Activated CD4-positive, alpha-beta memory T cell treated with anti-CD3 and anti-CD28 coated beads, Interleukin-2, amount 10 ng/mL, durations not matched to agents 7 days and 5 days (primary cell): Measurements from ENCODE around the gene CEACAM16. TPM values are rescaled to one million over a fixed set of nuclear protein-coding genes. Genes with fewer than 3 reads are reported as not detected.
"Not testable (repeated sequence)": the region's sequence is repeated elsewhere in the genome, so short reads cannot be mapped to it uniquely, and the experiment has no call there.

Source experiments
- CTCF ChIA-PET: fragments of 350-600 bp; sonication (Branson Sonifier 250); formaldehyde crosslinking; loops from one replicate; lab custom pipeline; 2021; ENCODE audit warnings: antibody characterized with exemption, inconsistent platforms; lab: Charles Lee
- POLR2A ChIA-PET: fragments of 350-600 bp; sonication (Branson Sonifier 250); formaldehyde crosslinking; loops from one replicate; lab custom pipeline; 2021; ENCODE audit warnings: antibody characterized with exemption; lab: Charles Lee
- DNase-seq: peaks from one replicate; pipeline ENCODE4 v3.0.0-alpha.2; 2020
- H3K27ac Mint-ChIP-seq: one replicate; pipeline ENCODE4 v1.8.0; 2021; ENCODE audit warnings: mild to moderate bottlenecking, mixed read lengths
- H3K27me3 Mint-ChIP-seq: one replicate; pipeline ENCODE4 v1.8.0; 2021; ENCODE audit warnings: mixed read lengths
- H3K36me3 Mint-ChIP-seq: one replicate; pipeline ENCODE4 v1.8.0; 2021; ENCODE audit warnings: low read depth, mixed read lengths
- H3K4me1 Mint-ChIP-seq: one replicate; pipeline ENCODE4 v1.8.0; 2021; ENCODE audit warnings: mixed read lengths
- H3K4me3 Mint-ChIP-seq: one replicate; pipeline ENCODE4 v1.8.0; 2021; ENCODE audit warnings: mild to moderate bottlenecking, mixed read lengths
- H3K9me3 Mint-ChIP-seq: one replicate; pipeline ENCODE4 v1.8.0; 2021; ENCODE audit warnings: mixed read lengths
- total RNA-seq, 2 experiments: library from RNA; stranded (reverse); gene quantifications; one replicate each; pipeline ENCODE4 v1.2.3, GENCODE V29; 2021

Gene CEACAM16
- total RNA-seq, 2 experiments from 2014 or later = not detected

DNA sequence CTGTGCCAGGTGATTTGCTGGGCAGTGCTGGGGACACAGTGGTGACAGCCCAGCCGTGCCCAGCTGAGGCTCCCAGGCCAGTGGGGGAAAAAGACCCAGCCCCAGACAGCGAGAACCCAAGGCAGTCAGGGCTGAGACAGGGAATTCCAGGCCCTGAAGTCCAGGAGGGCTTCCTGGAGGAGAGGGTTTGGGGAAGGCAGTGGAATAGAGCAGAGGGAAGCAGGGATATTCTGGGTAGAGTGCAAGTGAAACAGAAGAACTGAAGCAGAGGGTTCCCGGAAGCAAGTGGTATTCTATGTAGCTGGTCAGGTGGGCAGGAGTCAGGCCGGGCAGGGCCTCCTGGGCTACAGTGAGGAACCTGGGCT lies 1.3 kb upstream of the CEACAM16 start:
- no peak overlapping the region for H3K27ac Mint-ChIP-seq
- CTCF ChIA-PET = no interaction called here
- H3K4me3 Mint-ChIP-seq = no peak overlapping the region
- DNase-seq = no peak
- no peaks in the 10 kb centered on the region for H3K36me3 Mint-ChIP-seq
- no peaks in the 10 kb centered on the region for H3K9me3 Mint-ChIP-seq
- POLR2A ChIA-PET = no interaction called here
- peaks cover 9% of the 10 kb centered on the region for H3K4me1 Mint-ChIP-seq
- peaks cover 7% of the 10 kb centered on the region for H3K27me3 Mint-ChIP-seq

DNA sequence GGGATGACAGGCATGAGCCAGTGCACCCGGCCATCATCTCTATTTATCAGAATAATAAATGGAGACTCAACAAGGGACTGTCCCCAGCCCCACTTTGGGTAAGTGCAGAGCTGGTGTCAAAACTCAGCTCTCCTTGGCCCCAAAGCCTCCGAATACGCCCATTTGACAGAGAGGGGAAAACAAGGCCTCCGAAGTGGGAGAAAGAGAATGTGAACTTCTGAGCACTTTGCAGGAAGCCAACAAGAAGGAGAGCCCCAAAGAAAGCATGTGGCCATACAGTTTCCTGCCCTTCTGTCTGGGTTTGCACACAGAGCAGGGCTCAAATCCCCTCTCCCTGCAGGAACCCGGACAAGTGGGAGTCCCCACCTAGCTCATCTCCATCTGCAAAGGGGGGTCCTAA lies 1.6 kb downstream of the CEACAM16 start:
- ChIA-PET CTCF (interaction anchor here (1.4 kb wide), 1 partner anchor 70 kb away, joined by 9 read pairs; no protein-coding TSS in a partner anchor), POLR2A (no interaction called here)
- H3K27ac Mint-ChIP-seq = no peak overlapping the region
- no peak for DNase-seq
- H3K4me3 Mint-ChIP-seq = no peak overlapping the region
- no peaks in the 10 kb centered on the region for H3K4me1 Mint-ChIP-seq
- H3K9me3 Mint-ChIP-seq = no peaks in the 10 kb centered on the region
- H3K36me3 Mint-ChIP-seq = no peaks in the 10 kb centered on the region
- peaks cover 2% of the 10 kb centered on the region for H3K27me3 Mint-ChIP-seq

DNA sequence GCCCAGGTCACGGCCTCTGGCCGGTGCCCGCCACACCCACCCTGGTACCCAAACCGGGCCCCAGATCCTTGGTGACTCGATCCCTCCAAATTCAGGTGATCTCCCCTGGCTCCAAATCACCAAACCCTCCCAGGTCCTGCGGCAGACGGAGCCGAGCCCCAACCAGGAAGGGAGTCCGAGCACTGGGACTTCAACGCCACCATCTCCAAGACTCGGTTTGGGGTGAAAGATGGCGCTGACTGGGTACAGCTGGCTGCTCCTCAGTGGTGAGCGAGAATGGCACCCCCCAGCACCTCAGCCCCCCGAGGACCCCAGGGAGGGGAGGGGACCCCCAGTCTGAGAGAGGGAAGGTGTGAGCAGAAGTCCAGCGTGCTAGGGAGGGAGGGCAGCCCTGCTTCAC lies 2.3 kb downstream of the CEACAM16 start:
- Mint-ChIP-seq H3K27ac (no peak overlapping the region), H3K4me3 (no peak overlapping the region), H3K9me3 (no peaks in the 10 kb centered on the region), H3K36me3 (no peaks in the 10 kb centered on the region), H3K27me3 (peaks cover 2% of the 10 kb centered on the region), H3K4me1 (no peaks in the 10 kb centered on the region)
- ChIA-PET POLR2A (no interaction called here), CTCF (no interaction called here)
- DNase-seq = no peak

DNA sequence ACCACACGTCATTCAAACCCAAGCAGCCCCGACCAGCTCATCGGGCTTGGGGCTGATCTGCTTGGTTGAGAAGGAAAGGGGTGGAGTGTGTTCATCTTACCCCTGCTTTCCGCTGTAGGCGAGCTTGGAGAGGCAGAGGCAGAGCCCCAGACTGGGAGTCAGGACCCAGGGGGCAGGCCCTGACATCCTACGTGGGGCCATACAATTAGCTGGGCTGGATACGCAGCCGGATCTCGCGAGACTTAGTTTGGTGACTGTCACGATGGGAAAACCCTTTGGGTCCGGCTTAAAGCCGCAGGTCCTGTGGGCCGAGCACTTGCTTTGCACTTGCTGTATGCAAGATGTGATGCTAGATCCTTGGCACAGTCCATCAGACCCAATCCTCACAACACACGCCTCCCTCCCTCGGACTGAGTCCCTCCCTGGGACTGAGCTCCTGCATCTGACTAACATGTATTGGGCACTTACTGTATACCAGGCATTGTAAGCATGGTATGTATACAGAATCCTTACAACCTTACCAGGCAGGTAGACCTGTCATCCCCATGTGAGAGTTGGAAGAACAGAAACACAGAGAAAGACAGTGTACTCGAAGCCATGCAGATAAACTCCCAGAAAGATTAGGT lies 3.7 kb downstream of the CEACAM16 start:
- Mint-ChIP-seq H3K27ac (no peak overlapping the region), H3K36me3 (no peaks in the 10 kb centered on the region), H3K4me1 (no peaks in the 10 kb centered on the region), H3K4me3 (no peak overlapping the region), H3K27me3 (peaks cover 2% of the 10 kb centered on the region), H3K9me3 (no peaks in the 10 kb centered on the region)
- DNase-seq = no peak
- CTCF ChIA-PET = interaction anchor here (1.2 kb wide), 1 partner anchor 14 kb away, joined by 3 read pairs; no protein-coding TSS in a partner anchor
- POLR2A ChIA-PET = no interaction called here

DNA sequence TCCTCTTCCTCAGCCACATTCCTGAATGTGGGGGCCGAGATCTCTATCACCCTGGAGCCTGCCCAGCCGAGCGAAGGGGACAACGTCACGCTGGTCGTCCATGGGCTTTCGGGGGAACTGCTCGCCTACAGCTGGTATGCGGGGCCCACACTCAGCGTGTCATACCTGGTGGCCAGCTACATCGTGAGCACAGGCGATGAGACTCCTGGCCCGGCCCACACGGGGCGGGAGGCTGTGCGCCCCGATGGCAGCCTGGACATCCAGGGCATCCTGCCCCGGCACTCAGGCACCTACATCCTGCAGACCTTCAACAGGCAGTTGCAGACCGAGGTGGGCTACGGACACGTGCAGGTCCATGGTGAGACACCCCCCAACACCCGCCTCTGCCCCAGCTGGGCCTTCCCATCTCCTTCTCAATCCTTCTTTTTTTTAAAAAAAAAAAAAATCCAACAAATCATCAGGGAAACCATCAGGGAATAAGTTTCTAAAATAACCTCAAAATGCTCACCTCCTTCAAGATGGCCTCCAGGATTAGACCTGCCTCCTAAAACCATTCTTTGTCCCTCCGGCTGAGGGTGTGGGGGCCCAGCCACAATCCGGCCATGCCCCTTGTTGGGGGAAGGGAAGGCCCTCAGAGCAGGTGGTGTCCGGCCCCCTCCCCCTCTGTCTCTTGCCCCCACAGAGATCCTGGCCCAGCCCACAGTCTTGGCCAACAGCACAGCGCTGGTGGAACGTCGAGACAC lies 4.6 kb downstream of the CEACAM16 start:
- ChIA-PET POLR2A (no interaction called here), CTCF (interaction anchor here (1.2 kb wide), 1 partner anchor 14 kb away, joined by 3 read pairs; no protein-coding TSS in a partner anchor)
- H3K4me3 Mint-ChIP-seq = no peak overlapping the region
- no peaks in the 10 kb centered on the region for H3K9me3 Mint-ChIP-seq
- H3K36me3 Mint-ChIP-seq = no peaks in the 10 kb centered on the region
- no peak overlapping the region for H3K27ac Mint-ChIP-seq
- no peaks in the 10 kb centered on the region for H3K4me1 Mint-ChIP-seq
- no peak for DNase-seq
- H3K27me3 Mint-ChIP-seq = peaks cover 2% of the 10 kb centered on the region

DNA sequence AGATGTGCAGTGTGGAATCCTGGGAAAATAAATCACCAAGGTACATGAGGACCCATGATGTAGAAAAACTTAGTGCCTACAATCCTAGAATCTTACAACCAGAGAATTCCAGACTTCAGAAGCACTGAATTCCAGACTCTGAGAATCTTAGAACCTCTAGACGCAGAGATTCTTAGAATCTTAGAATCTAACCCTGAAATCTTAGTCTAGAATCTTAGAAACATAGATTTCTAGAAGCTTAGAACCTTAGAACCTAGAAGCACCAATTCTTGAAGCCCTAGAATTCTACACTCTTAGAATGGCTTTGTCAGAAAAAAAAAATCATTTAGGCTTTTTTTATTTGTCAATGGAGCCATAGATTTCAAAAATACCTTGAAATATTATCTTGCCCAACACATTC lies 6.0 kb downstream of the CEACAM16 start:
- H3K27ac Mint-ChIP-seq = no peak overlapping the region
- POLR2A ChIA-PET = no interaction called here
- peaks cover 3% of the 10 kb centered on the region for H3K27me3 Mint-ChIP-seq
- no peaks in the 10 kb centered on the region for H3K9me3 Mint-ChIP-seq
- no peak for DNase-seq
- H3K36me3 Mint-ChIP-seq = no peaks in the 10 kb centered on the region
- H3K4me1 Mint-ChIP-seq = no peaks in the 10 kb centered on the region
- CTCF ChIA-PET = no interaction called here
- H3K4me3 Mint-ChIP-seq = no peak overlapping the region

DNA sequence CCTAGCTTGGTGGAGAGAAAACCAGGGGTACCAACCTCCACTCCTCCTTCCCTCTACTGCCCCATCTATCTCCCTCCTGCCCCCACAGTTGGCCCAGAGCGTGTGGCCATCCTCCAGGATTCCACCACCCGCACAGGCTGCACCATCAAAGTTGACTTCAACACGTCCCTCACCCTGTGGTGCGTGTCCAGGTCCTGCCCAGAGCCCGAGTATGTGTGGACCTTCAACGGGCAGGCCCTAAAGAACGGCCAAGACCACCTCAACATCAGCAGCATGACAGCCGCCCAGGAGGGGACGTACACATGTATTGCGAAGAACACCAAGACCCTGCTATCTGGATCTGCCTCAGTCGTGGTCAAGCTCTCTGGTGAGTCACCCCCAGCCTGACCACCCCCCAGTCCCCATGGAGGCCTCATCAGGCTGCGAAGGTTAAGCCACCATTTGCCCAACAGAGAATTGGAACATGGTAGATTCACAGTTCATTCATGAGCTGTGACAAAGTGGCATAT lies 6.6 kb downstream of the CEACAM16 start:
- H3K27me3 Mint-ChIP-seq = peaks cover 3% of the 10 kb centered on the region
- H3K9me3 Mint-ChIP-seq = no peaks in the 10 kb centered on the region
- POLR2A ChIA-PET = no interaction called here

DNA sequence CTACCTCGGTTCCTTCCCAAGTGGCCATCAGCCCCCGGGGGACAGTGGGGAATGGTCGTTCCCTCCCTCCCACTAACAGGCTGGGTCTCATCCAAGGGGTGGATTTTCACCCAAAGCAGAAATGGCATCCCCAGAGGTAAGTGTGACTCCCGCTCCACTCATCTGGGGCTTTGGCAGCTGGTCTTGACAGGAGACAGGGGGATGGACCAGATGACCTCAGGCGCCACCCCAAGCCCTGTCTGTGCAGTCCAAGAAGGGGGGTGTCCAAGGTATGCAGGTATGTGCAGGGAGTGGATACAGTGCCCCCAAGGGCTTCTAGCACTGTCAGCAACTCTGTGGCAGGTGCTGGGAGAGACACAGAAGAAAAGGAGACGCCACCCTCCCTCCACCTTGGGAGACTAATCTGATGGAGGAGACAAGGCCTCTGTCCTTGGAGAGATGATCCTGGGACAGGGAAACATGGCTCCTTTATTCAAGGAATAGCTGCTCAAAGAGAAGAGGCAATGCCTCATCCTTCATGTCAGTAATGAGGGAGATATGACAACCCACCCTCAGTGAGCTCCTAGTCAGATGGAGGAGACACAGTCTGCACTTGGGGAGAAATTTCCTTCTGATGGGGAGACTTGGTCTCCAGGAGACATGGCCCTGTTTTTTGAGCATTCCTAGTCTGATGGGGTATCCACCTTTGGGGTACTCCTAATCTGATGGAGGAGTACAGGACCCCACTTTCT lies 7.7 kb downstream of the CEACAM16 start:
- POLR2A ChIA-PET = no interaction called here
- CTCF ChIA-PET = interaction anchor here (1.3 kb wide), 1 partner anchor 17 kb away, joined by 3 read pairs; no protein-coding TSS in a partner anchor
- H3K4me1 Mint-ChIP-seq = peaks cover 4% of the 10 kb centered on the region

More for the DNA sequence above, 6.6 kb downstream of the CEACAM16 start:
- H3K4me1 Mint-ChIP-seq = peaks cover 1% of the 10 kb centered on the region
- CTCF ChIA-PET = interaction anchor here (1.3 kb wide), 1 partner anchor 19 kb away, joined by 3 read pairs; no protein-coding TSS in a partner anchor
- H3K36me3 Mint-ChIP-seq = no peaks in the 10 kb centered on the region
- no peak overlapping the region for H3K4me3 Mint-ChIP-seq
- H3K27ac Mint-ChIP-seq = no peak overlapping the region
- no peak for DNase-seq

DNA sequence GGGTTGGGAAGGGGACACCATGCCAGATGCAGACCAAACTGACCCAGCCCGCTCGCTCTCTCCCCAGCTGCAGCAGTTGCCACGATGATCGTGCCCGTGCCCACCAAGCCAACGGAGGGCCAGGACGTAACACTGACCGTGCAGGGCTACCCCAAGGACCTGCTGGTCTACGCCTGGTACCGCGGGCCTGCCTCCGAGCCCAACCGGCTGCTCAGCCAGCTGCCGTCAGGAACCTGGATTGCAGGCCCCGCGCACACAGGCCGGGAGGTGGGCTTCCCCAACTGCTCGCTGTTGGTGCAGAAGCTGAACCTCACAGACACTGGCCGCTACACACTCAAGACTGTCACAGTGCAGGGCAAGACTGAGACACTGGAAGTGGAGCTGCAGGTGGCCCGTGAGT lies 8.8 kb downstream of the CEACAM16 start:
- no peak for DNase-seq
- Mint-ChIP-seq H3K9me3 (no peaks in the 10 kb centered on the region), H3K27me3 (peaks cover 3% of the 10 kb centered on the region), H3K4me3 (no peak overlapping the region), H3K27ac (no peak overlapping the region), H3K36me3 (no peaks in the 10 kb centered on the region), H3K4me1 (peaks cover 4% of the 10 kb centered on the region)
- CTCF ChIA-PET = no interaction called here
- POLR2A ChIA-PET = no interaction called here

More for the DNA sequence above, 7.7 kb downstream of the CEACAM16 start:
- H3K27me3 Mint-ChIP-seq = peaks cover 3% of the 10 kb centered on the region
- H3K4me3 Mint-ChIP-seq = no peak overlapping the region
- H3K27ac Mint-ChIP-seq = no peak overlapping the region
- DNase-seq = no peak
- H3K9me3 Mint-ChIP-seq = no peaks in the 10 kb centered on the region
- H3K36me3 Mint-ChIP-seq = no peaks in the 10 kb centered on the region

DNA sequence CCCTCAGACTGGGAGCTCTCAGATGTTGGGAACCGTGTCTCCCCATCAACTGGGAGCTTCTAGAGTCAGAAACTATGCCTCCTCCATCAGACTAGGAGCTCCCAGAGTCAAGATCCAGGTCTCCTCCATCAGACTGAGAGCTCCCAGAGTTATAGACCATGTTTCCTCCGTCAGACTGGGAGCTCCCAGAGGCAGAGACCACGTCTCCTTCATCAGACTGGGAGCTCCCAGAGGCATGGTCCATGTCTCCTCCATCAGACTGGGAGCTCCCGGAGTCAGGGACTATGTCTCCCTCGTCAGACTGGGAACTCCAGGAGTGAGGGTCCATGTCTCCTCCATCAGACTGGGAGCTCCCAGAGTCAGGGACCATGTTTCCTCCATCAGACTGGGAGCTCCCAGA lies 10.0 kb downstream of the CEACAM16 start:
- ChIA-PET POLR2A (no interaction called here), CTCF (no interaction called here)
- H3K27ac Mint-ChIP-seq = no peak overlapping the region
- no peaks in the 10 kb centered on the region for H3K36me3 Mint-ChIP-seq
- peaks cover 4% of the 10 kb centered on the region for H3K4me1 Mint-ChIP-seq
- DNase-seq = no peak
- no peaks in the 10 kb centered on the region for H3K9me3 Mint-ChIP-seq
- peaks cover 3% of the 10 kb centered on the region for H3K27me3 Mint-ChIP-seq
- no peak overlapping the region for H3K4me3 Mint-ChIP-seq

DNA sequence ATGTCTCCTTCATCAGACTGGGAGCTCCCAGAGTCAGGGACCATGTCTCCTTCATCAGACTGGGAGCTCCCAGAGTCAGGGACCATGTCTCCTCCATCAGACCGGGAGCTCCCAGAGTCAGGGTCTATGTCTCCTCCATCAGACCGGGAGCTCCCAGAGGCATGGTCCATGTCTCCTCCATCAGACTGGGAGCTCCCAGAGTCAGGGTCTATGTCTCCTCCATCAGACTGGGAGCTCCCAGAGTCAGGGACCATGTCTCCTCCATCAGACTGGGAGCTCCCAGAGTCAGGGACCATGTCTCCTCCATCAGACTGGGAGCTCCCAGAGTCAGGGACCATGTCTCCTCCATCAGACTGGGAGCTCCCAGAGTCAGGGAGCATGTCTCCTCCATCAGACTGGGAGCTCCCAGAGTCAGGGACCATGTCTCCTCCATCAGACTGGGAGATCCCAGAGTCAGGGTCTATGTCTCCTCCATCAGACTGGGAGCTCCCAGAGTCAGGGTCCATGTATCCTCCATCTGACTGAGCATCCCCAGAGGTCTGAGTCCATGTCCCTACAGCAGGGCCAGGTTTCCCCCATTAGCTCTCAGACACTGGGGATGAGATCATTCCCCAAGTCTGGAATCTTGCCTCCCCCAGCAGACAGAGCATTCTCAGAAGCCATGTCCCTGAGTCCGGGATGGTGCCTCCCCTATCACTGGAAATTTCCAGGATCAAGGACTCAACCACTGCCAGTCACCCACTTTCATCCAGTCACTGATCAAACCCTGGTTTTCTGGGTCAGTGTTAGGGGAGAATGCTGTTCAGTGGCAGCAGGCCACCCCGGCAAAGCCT lies 10.7 kb downstream of the CEACAM16 start:
- H3K36me3 Mint-ChIP-seq, H3K27ac Mint-ChIP-seq, H3K27me3 Mint-ChIP-seq, H3K4me1 Mint-ChIP-seq, H3K9me3 Mint-ChIP-seq, DNase-seq, H3K4me3 Mint-ChIP-seq, POLR2A ChIA-PET: not testable (repeated sequence)
- CTCF ChIA-PET = interaction anchor here (3.4 kb wide), 1 partner anchor 14 kb away, joined by 13 read pairs; no protein-coding TSS in a partner anchor

DNA sequence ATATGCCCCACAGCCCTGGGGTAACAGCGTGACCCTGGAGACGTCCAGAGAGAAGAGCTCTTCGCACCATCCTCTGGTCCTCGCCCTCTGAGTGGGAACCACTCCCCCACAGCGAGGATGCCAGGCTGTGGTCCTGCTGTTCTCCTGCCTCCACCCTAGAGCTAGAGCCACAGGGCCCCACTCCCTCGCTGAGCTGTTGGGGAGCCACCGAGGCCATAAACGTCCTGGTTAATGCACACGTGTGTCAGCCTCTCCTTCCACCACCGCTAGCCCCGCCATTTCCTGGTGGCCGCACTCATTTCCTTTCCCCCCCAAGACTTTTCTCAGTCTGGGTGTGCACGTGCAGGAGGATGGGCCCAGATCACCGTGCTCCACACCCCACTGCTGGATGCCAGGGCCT lies 11.5 kb downstream of the CEACAM16 start:
- ChIA-PET POLR2A (no interaction called here), CTCF (interaction anchor here (3.4 kb wide), 1 partner anchor 13 kb away, joined by 13 read pairs; no protein-coding TSS in a partner anchor)
- Mint-ChIP-seq H3K4me1 (peaks cover 4% of the 10 kb centered on the region), H3K36me3 (peaks cover 8% of the 10 kb centered on the region), H3K27ac (no peak overlapping the region), H3K9me3 (peaks cover 12% of the 10 kb centered on the region), H3K4me3 (no peak overlapping the region), H3K27me3 (peaks cover 2% of the 10 kb centered on the region)
- DNase-seq = no peak
